Activated CD8-positive, alpha-beta T cell treated with anti-CD3 and anti-CD28 coated beads for 36 hours (primary cell): ENCODE data around the gene COPRS. TPM values are rescaled to one million over a fixed set of nuclear protein-coding genes. Genes with fewer than 3 reads are reported as not detected.
"Not testable (repeated sequence)": the region's sequence is repeated elsewhere in the genome, so short reads cannot be mapped to it uniquely, and the experiment has no call there.

Experiments used
- ATAC-seq: fragments of 200-7000 bp; cut with Tn5 transposase; one replicate; pipeline ENCODE4 v1.10.0; 2021; ENCODE audit warnings: mild to moderate bottlenecking, moderate library complexity
- CTCF ChIA-PET: fragments of 350-600 bp; sonication (Branson Sonifier 250); formaldehyde crosslinking; loops from one replicate; lab custom pipeline; 2021; ENCODE audit warnings: antibody characterized with exemption; lab: Charles Lee
- POLR2A ChIA-PET: fragments of 350-600 bp; sonication (Branson Sonifier 250); formaldehyde crosslinking; loops from one replicate; lab custom pipeline; 2021; ENCODE audit warnings: antibody characterized with exemption; lab: Charles Lee
- DNase-seq: peaks from one replicate; pipeline ENCODE4 v3.0.0-alpha.2; 2020
- H3K27ac Mint-ChIP-seq: one replicate; pipeline ENCODE4 v1.8.0; 2021; ENCODE audit warnings: mild to moderate bottlenecking, mixed read lengths
- H3K27me3 Mint-ChIP-seq: one replicate; pipeline ENCODE4 v1.8.0; 2021; ENCODE audit warnings: mixed read lengths
- H3K36me3 Mint-ChIP-seq: one replicate; pipeline ENCODE4 v1.8.0; 2021; ENCODE audit warnings: low read depth, mixed read lengths
- H3K4me1 Mint-ChIP-seq: one replicate; pipeline ENCODE4 v1.8.0; 2021; ENCODE audit warnings: low read depth, mixed read lengths
- H3K4me3 Mint-ChIP-seq: one replicate; pipeline ENCODE4 v1.8.0; 2021; ENCODE audit warnings: mild to moderate bottlenecking, moderate library complexity, mixed read lengths
- H3K9me3 Mint-ChIP-seq: one replicate; pipeline ENCODE4 v1.8.0; 2021; ENCODE audit warnings: mixed read lengths
- intact Hi-C: fragments of 100-400 bp; cut with micrococcal nuclease; formaldehyde crosslinking; loops from one replicate; pipeline ENCODE4 v1.10.0; 2022
- total RNA-seq, 2 experiments: library from RNA; stranded (reverse); gene quantifications; one replicate each; pipeline ENCODE4 v1.2.3, GENCODE V29; 2021
- TF ChIP-seq, protein P1 (sequence below): fragments of 200-600 bp; IDR thresholded peaks from one replicate; pipeline ENCODE4 v1.8.0; 2022; ENCODE audit warnings: antibody characterized with exemption, mild to moderate bottlenecking

COPRS gene
- total RNA-seq, 2 experiments from 2014 or later: 57.5 to 57.6 TPM

DNA sequence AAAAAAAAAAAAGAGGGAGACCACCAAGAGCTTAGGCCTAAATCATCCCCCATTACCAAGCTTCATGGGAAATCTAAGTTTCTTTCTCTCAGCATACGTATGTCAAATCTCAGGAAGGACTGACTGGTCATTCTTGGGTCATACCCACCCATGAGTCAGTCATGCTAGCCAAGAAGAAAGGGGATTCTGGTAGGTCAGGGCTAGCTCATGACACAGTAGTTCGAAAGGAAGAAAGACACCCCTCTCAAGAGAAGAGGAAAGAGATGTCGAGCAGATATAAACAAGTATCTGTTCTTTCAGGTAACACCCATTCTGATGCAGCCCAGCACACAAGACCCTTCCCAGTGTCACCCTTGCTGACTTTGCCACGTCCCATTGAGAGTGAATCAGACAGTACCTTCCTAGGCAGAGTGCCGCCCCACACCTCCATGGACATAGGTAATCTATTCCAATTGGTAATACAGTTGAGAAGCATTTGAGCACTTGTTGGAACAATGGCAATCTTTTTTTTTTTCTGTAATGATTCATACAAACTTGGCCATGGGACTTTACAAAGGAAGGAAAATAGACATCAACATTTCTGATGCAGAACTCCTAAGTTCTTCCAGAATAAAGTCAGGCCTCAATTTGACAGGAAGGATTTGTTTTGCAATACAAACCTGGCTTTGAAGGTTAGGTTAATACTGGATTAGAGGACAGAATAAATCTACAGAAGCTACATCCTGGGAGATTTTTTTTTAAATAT is 38.2 kb downstream of the COPRS start:
- Mint-ChIP-seq H3K36me3 (no peaks in the 10 kb centered on the region), H3K9me3 (no peaks in the 10 kb centered on the region), H3K27me3 (peaks cover 4% of the 10 kb centered on the region), H3K27ac (no peak overlapping the region), H3K4me3 (no peak overlapping the region), H3K4me1 (no peaks in the 10 kb centered on the region)
- TF ChIP-seq, protein P1, sequence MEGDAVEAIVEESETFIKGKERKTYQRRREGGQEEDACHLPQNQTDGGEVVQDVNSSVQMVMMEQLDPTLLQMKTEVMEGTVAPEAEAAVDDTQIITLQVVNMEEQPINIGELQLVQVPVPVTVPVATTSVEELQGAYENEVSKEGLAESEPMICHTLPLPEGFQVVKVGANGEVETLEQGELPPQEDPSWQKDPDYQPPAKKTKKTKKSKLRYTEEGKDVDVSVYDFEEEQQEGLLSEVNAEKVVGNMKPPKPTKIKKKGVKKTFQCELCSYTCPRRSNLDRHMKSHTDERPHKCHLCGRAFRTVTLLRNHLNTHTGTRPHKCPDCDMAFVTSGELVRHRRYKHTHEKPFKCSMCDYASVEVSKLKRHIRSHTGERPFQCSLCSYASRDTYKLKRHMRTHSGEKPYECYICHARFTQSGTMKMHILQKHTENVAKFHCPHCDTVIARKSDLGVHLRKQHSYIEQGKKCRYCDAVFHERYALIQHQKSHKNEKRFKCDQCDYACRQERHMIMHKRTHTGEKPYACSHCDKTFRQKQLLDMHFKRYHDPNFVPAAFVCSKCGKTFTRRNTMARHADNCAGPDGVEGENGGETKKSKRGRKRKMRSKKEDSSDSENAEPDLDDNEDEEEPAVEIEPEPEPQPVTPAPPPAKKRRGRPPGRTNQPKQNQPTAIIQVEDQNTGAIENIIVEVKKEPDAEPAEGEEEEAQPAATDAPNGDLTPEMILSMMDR: no peak
- ATAC-seq (no peak), DNase-seq (no peak)
- CTCF ChIA-PET: no interaction called here
- intact Hi-C loops: no loop called here
- POLR2A ChIA-PET: interaction anchor here (0.6 kb wide), 1 partner anchor 1529 kb away, joined by 3 read pairs; the partner anchor contains the start of gene BLMH

DNA sequence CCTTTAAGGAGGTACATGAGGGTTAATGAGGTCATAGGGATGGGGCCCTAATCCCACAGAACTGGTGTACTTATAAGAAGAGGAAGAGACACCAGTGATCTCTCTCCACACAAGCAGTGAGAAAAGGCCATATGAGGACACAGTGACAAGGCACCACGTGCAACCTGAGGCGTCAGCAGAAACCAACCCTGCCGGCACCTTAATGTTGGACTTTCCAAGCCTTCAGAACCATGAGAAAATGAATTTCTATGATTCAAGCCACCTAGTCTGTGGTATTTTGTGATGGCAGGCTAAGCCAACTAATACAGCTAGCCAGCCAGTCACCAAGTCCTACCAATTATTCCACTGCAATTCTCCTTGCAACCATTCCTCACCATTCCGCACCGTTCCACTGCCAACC is 39.5 kb downstream of the COPRS start:
- ATAC-seq: no peak
- Mint-ChIP-seq H3K27ac (no peak overlapping the region), H3K9me3 (no peaks in the 10 kb centered on the region), H3K4me3 (no peak overlapping the region), H3K36me3 (no peaks in the 10 kb centered on the region), H3K4me1 (no peaks in the 10 kb centered on the region), H3K27me3 (peaks cover 5% of the 10 kb centered on the region)
- ChIA-PET CTCF (interaction anchor here (1.4 kb wide), 1 partner anchor 23 kb away, joined by 3 read pairs; no protein-coding TSS in a partner anchor), POLR2A (no interaction called here)
- intact Hi-C loops: no loop called here
- DNase-seq: no peak
- TF ChIP-seq, protein P1: no peak

DNA sequence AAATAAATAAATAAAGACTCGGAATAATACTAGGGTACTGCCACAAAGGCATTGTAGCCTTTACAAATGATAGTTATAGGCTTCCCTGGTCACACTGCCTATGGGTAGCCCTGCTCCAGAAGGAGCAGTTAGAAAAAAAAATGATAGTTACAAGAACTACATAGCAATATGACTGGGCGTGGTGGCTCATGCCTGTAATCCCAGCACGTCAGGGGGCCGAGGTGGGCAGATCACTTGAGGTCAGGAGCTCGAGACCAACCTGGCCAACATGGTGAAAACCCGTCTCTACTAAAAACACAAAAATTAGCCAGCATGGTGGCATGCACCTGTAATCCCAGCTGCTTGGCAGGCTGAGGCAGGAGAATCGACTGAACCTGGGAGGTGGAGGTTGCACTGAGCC is 40.2 kb downstream of the COPRS start:
- H3K36me3 Mint-ChIP-seq, POLR2A ChIA-PET, H3K4me1 Mint-ChIP-seq, H3K4me3 Mint-ChIP-seq, H3K27me3 Mint-ChIP-seq, ATAC-seq, H3K9me3 Mint-ChIP-seq, DNase-seq, H3K27ac Mint-ChIP-seq, intact Hi-C loops: not testable (repeated sequence)
- CTCF ChIA-PET: interaction anchor here (1.4 kb wide), 1 partner anchor 24 kb away, joined by 3 read pairs; no protein-coding TSS in a partner anchor

DNA sequence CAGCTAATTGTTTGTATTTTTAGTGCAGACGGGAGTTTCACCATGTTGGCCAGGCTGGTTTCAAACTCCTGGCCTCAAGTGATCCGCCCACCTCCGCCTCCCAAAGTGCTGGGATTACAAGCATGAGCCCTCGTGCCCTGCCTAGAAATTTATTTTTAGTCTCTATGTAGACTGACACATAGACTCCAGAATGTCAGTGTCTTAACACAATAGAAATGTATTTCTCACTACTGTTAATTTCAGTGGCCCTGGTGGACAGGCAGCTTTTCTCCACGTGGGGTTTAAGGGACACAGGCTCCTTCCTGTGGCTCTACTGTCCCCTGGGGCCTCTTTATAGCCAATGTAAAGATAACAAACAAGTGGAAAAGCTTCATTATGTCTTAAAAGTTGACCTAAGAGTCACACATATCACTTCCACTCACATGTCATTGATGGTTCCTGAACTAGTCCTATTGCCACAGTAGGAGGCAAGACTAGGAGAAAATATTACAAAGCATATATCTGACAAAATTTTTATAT is 43.8 kb downstream of the COPRS start:
- TF ChIP-seq, protein P1: no peak
- Mint-ChIP-seq H3K4me1 (no peaks in the 10 kb centered on the region), H3K27ac (no peak overlapping the region), H3K4me3 (no peak overlapping the region), H3K9me3 (no peaks in the 10 kb centered on the region), H3K27me3 (peaks cover 6% of the 10 kb centered on the region), H3K36me3 (no peaks in the 10 kb centered on the region)
- no peak for ATAC-seq
- intact Hi-C loops: no loop called here
- ChIA-PET POLR2A (no interaction called here), CTCF (no interaction called here)
- no peak for DNase-seq

DNA sequence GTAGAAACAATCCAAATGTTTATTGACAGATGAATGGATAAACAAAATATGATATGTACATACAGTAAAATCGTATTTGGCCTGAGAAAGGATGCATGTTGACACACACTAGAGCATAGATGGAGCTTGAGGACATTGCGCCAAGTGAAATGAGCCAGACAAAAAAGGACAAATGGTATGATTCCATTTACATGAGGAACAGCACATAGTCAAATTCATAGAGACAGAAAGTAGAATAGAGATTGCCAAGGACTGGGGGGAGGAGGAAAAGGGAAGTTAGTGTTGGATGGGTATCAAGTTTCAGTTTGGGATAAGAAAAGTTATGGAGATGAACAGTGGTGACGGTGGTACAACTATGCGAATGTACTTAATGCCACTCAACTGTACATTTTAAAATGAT is 47.9 kb downstream of the COPRS start:
- Mint-ChIP-seq H3K27ac (no peak overlapping the region), H3K36me3 (no peaks in the 10 kb centered on the region), H3K27me3 (peaks cover 4% of the 10 kb centered on the region), H3K9me3 (no peaks in the 10 kb centered on the region), H3K4me3 (no peak overlapping the region), H3K4me1 (no peaks in the 10 kb centered on the region)
- DNase-seq (no peak), ATAC-seq (no peak)
- POLR2A ChIA-PET: no interaction called here
- TF ChIP-seq, protein P1: no peak
- intact Hi-C loops: no loop called here
- CTCF ChIA-PET: interaction anchor here (1.1 kb wide), 1 partner anchor 31 kb away, joined by 3 read pairs; no protein-coding TSS in a partner anchor

DNA sequence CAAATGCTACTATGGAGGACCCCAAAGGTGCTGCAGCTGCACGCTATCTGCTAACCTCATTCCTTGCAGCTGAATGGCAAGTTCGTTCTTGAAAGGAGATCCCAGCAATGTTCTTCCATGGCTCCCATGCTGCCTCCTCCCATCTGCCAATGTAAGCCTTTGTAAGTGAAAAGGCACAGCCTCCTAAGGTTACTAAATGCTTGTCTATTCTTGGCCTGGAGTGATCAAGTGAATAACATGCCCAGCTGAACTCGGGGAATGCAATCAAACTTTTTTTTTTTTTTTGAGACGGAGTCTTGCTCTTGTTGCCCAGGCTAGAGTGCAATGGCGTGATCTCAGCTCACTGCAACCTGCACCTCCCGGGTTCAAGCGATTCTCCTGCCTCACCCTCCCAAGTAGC is 49.2 kb downstream of the COPRS start:
- H3K4me3 Mint-ChIP-seq, H3K9me3 Mint-ChIP-seq, H3K27ac Mint-ChIP-seq, DNase-seq, H3K27me3 Mint-ChIP-seq, H3K36me3 Mint-ChIP-seq, intact Hi-C loops, POLR2A ChIA-PET, ATAC-seq, H3K4me1 Mint-ChIP-seq: not testable (repeated sequence)
- CTCF ChIA-PET: interaction anchor here (1.1 kb wide), 1 partner anchor 32 kb away, joined by 3 read pairs; no protein-coding TSS in a partner anchor
